Right atrium auricular region (tissue), 2 donors: ENCODE data around the gene CAD. TPM values are rescaled to one million over a fixed set of nuclear protein-coding genes. Genes with fewer than 3 reads are reported as not detected.

Experiments
- DNase-seq: peaks from one replicate; pipeline ENCODE4 v3.0.0-alpha.2; 2019; ENCODE audit warnings: low spot score
- H3K27ac ChIP-seq, 2 donors: fragments of 200-600 bp; sonication (generic); 1 replicate in 1 of 2; 2 replicates in 1 of 2; pipeline ENCODE4 v1.5.1; 2016 to 2019
- H3K27me3 ChIP-seq, 2 donors: fragments of 200-600 bp; sonication (generic); one replicate each; pipeline versions ENCODE4 v1.5.1 to v1.6.0; 2017 to 2019
- H3K36me3 ChIP-seq: fragments of 200-600 bp; sonication (generic); one replicate; pipeline ENCODE4 v1.5.1; 2016
- H3K4me1 ChIP-seq, 2 donors: fragments of 200-600 bp; sonication (generic); one replicate each; pipeline versions ENCODE4 v1.5.1 to v1.6.0; 2017 to 2019
- H3K4me3 ChIP-seq, 2 donors: fragments of 200-600 bp; sonication (generic); 1 replicate in 1 of 2; 2 replicates in 1 of 2; pipeline ENCODE4 v1.5.1; 2017 to 2019; ENCODE audit warnings: mild to moderate bottlenecking in 1 of 2, moderate library complexity in 1 of 2
- H3K9me3 ChIP-seq, 2 donors: fragments of 200-600 bp; sonication (generic); one replicate each; pipeline ENCODE4 v1.5.1; 2019
- total RNA-seq, 2 donors: library from RNA; depleted of rRNA; stranded (reverse); fragments of >200 nt; gene quantifications; one replicate each; pipeline ENCODE4 v1.1.0, GENCODE V29; 2016
- TF ChIP-seq, protein P1 (sequence below), 2 donors: fragments of 200-600 bp; sonication (generic); IDR thresholded peaks; one replicate each; pipeline ENCODE4 v1.5.1; 2019; ENCODE audit warnings: antibody characterized with exemption in 2 of 2

Gene CAD
- total RNA-seq, 2 donors from 2014 or later: 4.8 to 13.2 TPM

- TF ChIP-seq, protein P1, sequence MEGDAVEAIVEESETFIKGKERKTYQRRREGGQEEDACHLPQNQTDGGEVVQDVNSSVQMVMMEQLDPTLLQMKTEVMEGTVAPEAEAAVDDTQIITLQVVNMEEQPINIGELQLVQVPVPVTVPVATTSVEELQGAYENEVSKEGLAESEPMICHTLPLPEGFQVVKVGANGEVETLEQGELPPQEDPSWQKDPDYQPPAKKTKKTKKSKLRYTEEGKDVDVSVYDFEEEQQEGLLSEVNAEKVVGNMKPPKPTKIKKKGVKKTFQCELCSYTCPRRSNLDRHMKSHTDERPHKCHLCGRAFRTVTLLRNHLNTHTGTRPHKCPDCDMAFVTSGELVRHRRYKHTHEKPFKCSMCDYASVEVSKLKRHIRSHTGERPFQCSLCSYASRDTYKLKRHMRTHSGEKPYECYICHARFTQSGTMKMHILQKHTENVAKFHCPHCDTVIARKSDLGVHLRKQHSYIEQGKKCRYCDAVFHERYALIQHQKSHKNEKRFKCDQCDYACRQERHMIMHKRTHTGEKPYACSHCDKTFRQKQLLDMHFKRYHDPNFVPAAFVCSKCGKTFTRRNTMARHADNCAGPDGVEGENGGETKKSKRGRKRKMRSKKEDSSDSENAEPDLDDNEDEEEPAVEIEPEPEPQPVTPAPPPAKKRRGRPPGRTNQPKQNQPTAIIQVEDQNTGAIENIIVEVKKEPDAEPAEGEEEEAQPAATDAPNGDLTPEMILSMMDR (IDR thresholded peaks at IDR 0.05): no peak
- DNase-seq: no peak
- Histone ChIP-seq H3K9me3 (no peaks in the 10 kb centered on the region), H3K36me3 (no peaks in the 10 kb centered on the region), H3K4me1 (no peaks in the 10 kb centered on the region), H3K27me3 (no peaks in the 10 kb centered on the region), H3K4me3 (no peak overlapping the region), H3K27ac (no peak overlapping the region)
Observed at GRCh38 chr2:27177441-27178351, 39.5 kb upstream of the CAD start.

DNA sequence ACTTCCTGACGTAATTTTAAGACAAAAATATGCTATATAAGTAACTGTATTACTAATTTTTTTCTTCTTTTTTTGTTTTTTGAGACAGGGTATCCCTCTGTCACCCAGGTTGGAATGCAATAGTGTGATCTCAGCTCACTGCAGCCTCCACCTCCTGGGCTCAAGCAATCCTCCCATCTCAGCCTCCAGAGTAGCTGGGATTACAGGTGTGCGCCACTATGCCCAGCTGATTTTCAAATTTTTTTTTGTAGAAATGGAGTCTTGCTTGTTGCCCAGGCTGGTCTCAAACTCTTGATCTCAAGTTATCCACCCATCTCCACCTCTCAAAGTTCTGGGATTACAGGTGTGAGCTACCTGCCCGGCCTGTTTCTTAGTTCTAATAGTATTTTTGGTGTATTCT is 38.7 kb upstream of the CAD start:
- DNase-seq: no peak
- no peaks in the 10 kb centered on the region for H3K27me3 ChIP-seq
- H3K9me3 ChIP-seq: no peaks in the 10 kb centered on the region
- H3K4me3 ChIP-seq: no peak overlapping the region
- H3K4me1 ChIP-seq: no peaks in the 10 kb centered on the region
- H3K27ac ChIP-seq: no peak overlapping the region
- no peaks in the 10 kb centered on the region for H3K36me3 ChIP-seq
- TF ChIP-seq, protein P1 (IDR thresholded peaks at IDR 0.05): no peak

GRCh38 chr2:27179344-27180000 is 37.7 kb upstream of the CAD start:
- TF ChIP-seq, protein P1 (IDR thresholded peaks at IDR 0.05): no peak
- Histone ChIP-seq H3K27ac (no peak overlapping the region), H3K4me1 (peaks cover 0 to 10% of the 10 kb centered on the region in 2 donors), H3K36me3 (no peaks in the 10 kb centered on the region), H3K9me3 (no peaks in the 10 kb centered on the region), H3K4me3 (no peak overlapping the region), H3K27me3 (no peaks in the 10 kb centered on the region)
- DNase-seq: no peak

GRCh38 chr2:27182346-27182745 is 34.8 kb upstream of the CAD start:
- TF ChIP-seq, protein P1 (IDR thresholded peaks at IDR 0.05): no peak
- DNase-seq: no peak
- Histone ChIP-seq H3K36me3 (no peaks in the 10 kb centered on the region), H3K27me3 (no peaks in the 10 kb centered on the region), H3K4me3 (no peak overlapping the region), H3K4me1 (peaks cover 0 to 33% of the 10 kb centered on the region in 2 donors), H3K27ac (no peak overlapping the region), H3K9me3 (no peaks in the 10 kb centered on the region)

- DNase-seq: peak; percentile 83
- H3K9me3 ChIP-seq: no peaks in the 10 kb centered on the region
- H3K27me3 ChIP-seq: no peaks in the 10 kb centered on the region
- no peak overlapping the region for H3K4me3 ChIP-seq
- peak overlapping the region; percentile 74 to 79 for H3K27ac ChIP-seq
- H3K36me3 ChIP-seq: no peaks in the 10 kb centered on the region
- TF ChIP-seq, protein P1 (IDR thresholded peaks at IDR 0.05): no peak
- H3K4me1 ChIP-seq: peaks cover 0 to 33% of the 10 kb centered on the region in 2 donors
Observed at GRCh38 chr2:27184115-27184514, 33.1 kb upstream of the CAD start.
